ENCODE results near the gene FKTN. TPM values are rescaled to one million over a fixed set of nuclear protein-coding genes. Genes with fewer than 3 reads are reported as not detected.

The FKTN gene
- total RNA-seq, 1 experiment from 2014 or later = 17.1 TPM

GRCh38 chr9:105636331-105636730 lies 78.4 kb downstream of the FKTN start:
- CTCF ChIA-PET = no interaction called here
- no TSS peak for BruUV-seq (replicated peaks)

GRCh38 chr9:105637787-105638395 lies 80.0 kb downstream of the FKTN start:
- no peaks in the 10 kb centered on the region for H3K4me1 Mint-ChIP-seq (ENCODE audit: low read depth, unreplicated experiment)
- peaks cover 9% of the 10 kb centered on the region for H3K9me3 Mint-ChIP-seq (ENCODE audit: unreplicated experiment)
- intact Hi-C loops (cut with micrococcal nuclease; ENCODE audit: unreplicated experiment) = loop anchor here (1.0 kb wide), 1 partner anchor 80 kb away; no protein-coding TSS in a partner anchor
- H3K4me1 ChIP-seq = no peaks in the 10 kb centered on the region
- no peaks in the 10 kb centered on the region for H3K36me3 Mint-ChIP-seq (ENCODE audit: insufficient read depth, unreplicated experiment)
- peaks cover 9% of the 10 kb centered on the region; the same call in 1 of the 2 replicates for H3K9me3 ChIP-seq
- no peaks in the 10 kb centered on the region for H3K27me3 Mint-ChIP-seq (ENCODE audit: insufficient read depth, unreplicated experiment)
- ChIA-PET POLR2A (no interaction called here), CTCF (interaction anchor here (1.0 to 1.8 kb wide), 4 partner anchors 9 to 81 kb away, joined by 3 to 6 read pairs (median 4); partner anchors contain the start of gene TMEM38B)
- no peaks in the 10 kb centered on the region for H3K36me3 ChIP-seq (ENCODE audit: control insufficient read depth, insufficient read depth, low read length)
- no peak for DNase-seq
- no peak overlapping the region for H3K4me3 Mint-ChIP-seq (ENCODE audit: unreplicated experiment)
- H3K27me3 ChIP-seq (replicated peaks; ENCODE audit: control insufficient read depth, insufficient read depth, low read length) = no peaks in the 10 kb centered on the region
- no peak overlapping the region for H3K27ac Mint-ChIP-seq (ENCODE audit: unreplicated experiment)
- BruUV-seq (replicated peaks) = no TSS peak
- no peak overlapping the region for H3K4me3 ChIP-seq (ENCODE audit: low read depth, low read length)
- TF ChIP-seq CTCF (IDR thresholded peaks at IDR 0.05; ENCODE audit: insufficient read depth in 1 of 2, low read depth in 1 of 2, low read length in 1 of 2, severe bottlenecking in 1 of 2, unreplicated experiment in 1 of 2) = peak; percentile 42 to 74

More at GRCh38 chr9:105636331-105636730, 78.4 kb downstream of the FKTN start:
- Mint-ChIP-seq H3K4me3 (ENCODE audit: unreplicated experiment) (no peak overlapping the region), H3K27ac (ENCODE audit: unreplicated experiment) (no peak overlapping the region), H3K4me1 (ENCODE audit: low read depth, unreplicated experiment) (no peaks in the 10 kb centered on the region), H3K9me3 (ENCODE audit: unreplicated experiment) (peaks cover 4% of the 10 kb centered on the region), H3K36me3 (ENCODE audit: insufficient read depth, unreplicated experiment) (no peaks in the 10 kb centered on the region), H3K27me3 (ENCODE audit: insufficient read depth, unreplicated experiment) (no peaks in the 10 kb centered on the region)
- POLR2A ChIA-PET = no interaction called here
- Histone ChIP-seq H3K27me3 (replicated peaks; ENCODE audit: control insufficient read depth, insufficient read depth, low read length) (no peaks in the 10 kb centered on the region), H3K4me1 (no peaks in the 10 kb centered on the region), H3K4me3 (ENCODE audit: low read depth, low read length) (no peak overlapping the region), H3K9me3 (0 out of 2 replicates have a peak, but pooled peaks cover under 1% of the 10 kb centered on the region), H3K36me3 (ENCODE audit: control insufficient read depth, insufficient read depth, low read length) (no peaks in the 10 kb centered on the region)
- no peak for TF ChIP-seq CTCF (IDR thresholded peaks at IDR 0.05; ENCODE audit: insufficient read depth in 1 of 2, low read depth in 1 of 2, low read length in 1 of 2, severe bottlenecking in 1 of 2, unreplicated experiment in 1 of 2)
- DNase-seq = no peak
- intact Hi-C loops (cut with micrococcal nuclease; ENCODE audit: unreplicated experiment) = no loop called here

- Mint-ChIP-seq H3K4me1 (ENCODE audit: low read depth, unreplicated experiment) (no peaks in the 10 kb centered on the region), H3K9me3 (ENCODE audit: unreplicated experiment) (peaks cover 9% of the 10 kb centered on the region), H3K4me3 (ENCODE audit: unreplicated experiment) (no peak overlapping the region), H3K27me3 (ENCODE audit: insufficient read depth, unreplicated experiment) (no peaks in the 10 kb centered on the region), H3K27ac (ENCODE audit: unreplicated experiment) (no peak overlapping the region), H3K36me3 (ENCODE audit: insufficient read depth, unreplicated experiment) (no peaks in the 10 kb centered on the region)
- Histone ChIP-seq H3K36me3 (ENCODE audit: control insufficient read depth, insufficient read depth, low read length) (no peaks in the 10 kb centered on the region), H3K27me3 (replicated peaks; ENCODE audit: control insufficient read depth, insufficient read depth, low read length) (no peaks in the 10 kb centered on the region), H3K4me1 (no peaks in the 10 kb centered on the region), H3K9me3 (peaks cover 9% of the 10 kb centered on the region; the same call in 1 of the 2 replicates), H3K4me3 (ENCODE audit: low read depth, low read length) (no peak overlapping the region)
- intact Hi-C loops (cut with micrococcal nuclease; ENCODE audit: unreplicated experiment) = no loop called here
- DNase-seq = no peak
- TF ChIP-seq CTCF (IDR thresholded peaks at IDR 0.05; ENCODE audit: insufficient read depth in 1 of 2, low read depth in 1 of 2, low read length in 1 of 2, severe bottlenecking in 1 of 2, unreplicated experiment in 1 of 2) = no peak
- CTCF ChIA-PET = no interaction called here
- no TSS peak for BruUV-seq (replicated peaks)
- POLR2A ChIA-PET = no interaction called here
These were observed 82.0 kb downstream of the FKTN start for GRCh38 chr9:105639936-105640335.
